ENCODE data around the gene POLE4.

The POLE4 gene

GRCh38 chr2:74953796-74954499 is 4.5 kb upstream of the POLE4 start:
- peaks cover 20% of the 10 kb centered on the region for H3K4me1 Mint-ChIP-seq
- no peak overlapping the region for H3K4me3 Mint-ChIP-seq
- peak overlapping the region; percentile 59 for H3K27ac Mint-ChIP-seq
- H3K36me3 Mint-ChIP-seq = no peaks in the 10 kb centered on the region
- peaks cover 5% of the 10 kb centered on the region for H3K9me3 Mint-ChIP-seq
- no peaks in the 10 kb centered on the region for H3K27me3 Mint-ChIP-seq

DNA sequence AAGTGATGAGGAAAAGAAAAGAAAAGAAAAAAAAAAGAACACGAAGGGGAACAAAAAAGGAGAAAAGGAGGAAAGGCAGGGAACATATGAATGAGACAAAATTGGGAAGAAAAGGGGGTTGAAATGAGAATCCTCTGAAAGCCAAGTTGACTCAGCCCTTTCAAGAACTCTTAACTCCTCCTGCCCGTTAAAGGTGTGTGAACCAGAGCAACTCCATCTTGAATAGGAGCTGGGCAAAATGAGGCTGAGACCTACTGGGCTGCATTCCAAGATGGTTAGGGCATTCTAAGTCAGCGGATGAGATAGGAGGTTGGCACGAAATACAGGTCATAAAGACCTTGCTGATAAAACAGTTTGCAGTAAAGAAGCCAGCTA is 4.0 kb upstream of the POLE4 start:
- Mint-ChIP-seq H3K27me3 (no peaks in the 10 kb centered on the region), H3K4me3 (no peak overlapping the region), H3K9me3 (peaks cover 5% of the 10 kb centered on the region), H3K4me1 (peaks cover 25% of the 10 kb centered on the region), H3K36me3 (no peaks in the 10 kb centered on the region), H3K27ac (peak overlapping the region; percentile 59)

- peaks cover 59% of the 10 kb centered on the region for H3K4me1 Mint-ChIP-seq
- peak overlapping the region; percentile 79 for H3K27ac Mint-ChIP-seq
- H3K9me3 Mint-ChIP-seq = peaks cover 5% of the 10 kb centered on the region
- no peaks in the 10 kb centered on the region for H3K27me3 Mint-ChIP-seq
- peaks cover 21% of the 10 kb centered on the region for H3K36me3 Mint-ChIP-seq
- H3K4me3 Mint-ChIP-seq = peak overlapping the region; percentile 77
Measured at GRCh38 chr2:74957886-74958273, 563 bp upstream of the POLE4 start.

- peaks cover 27% of the 10 kb centered on the region for H3K36me3 Mint-ChIP-seq
- H3K4me3 Mint-ChIP-seq = peak overlapping the region; percentile 80
- peaks cover 7% of the 10 kb centered on the region for H3K9me3 Mint-ChIP-seq
- H3K4me1 Mint-ChIP-seq = peaks cover 65% of the 10 kb centered on the region
- no peaks in the 10 kb centered on the region for H3K27me3 Mint-ChIP-seq
- H3K27ac Mint-ChIP-seq = peak overlapping the region; percentile 79
Measured at GRCh38 chr2:74959106-74959751, 786 bp downstream of the POLE4 start.

DNA sequence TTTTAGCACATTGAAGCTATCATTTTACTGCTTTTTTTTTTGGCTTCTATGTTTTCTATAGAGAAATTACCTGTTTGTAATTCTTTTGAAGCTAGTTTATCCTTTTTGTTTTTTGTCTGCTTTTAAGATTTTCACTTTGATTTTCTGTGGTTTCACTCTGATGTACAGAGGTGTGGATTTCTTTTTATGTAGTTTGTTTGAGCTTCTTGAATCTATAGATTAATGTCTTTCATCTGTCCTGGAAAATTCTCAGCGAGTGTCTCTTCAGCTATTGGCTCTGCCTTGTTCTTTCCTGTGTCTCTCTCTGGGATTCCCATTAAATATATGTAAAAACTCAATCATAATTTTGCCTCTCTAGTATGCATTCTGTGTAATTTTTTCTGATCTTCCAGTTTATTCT is 8.4 kb downstream of the POLE4 start:
- Mint-ChIP-seq H3K27me3 (no peaks in the 10 kb centered on the region), H3K4me1 (peaks cover 50% of the 10 kb centered on the region), H3K36me3 (peaks cover 56% of the 10 kb centered on the region), H3K4me3 (peak overlapping the region; percentile 26), H3K27ac (no peak overlapping the region), H3K9me3 (peaks cover 13% of the 10 kb centered on the region)

- Mint-ChIP-seq H3K27me3 (no peaks in the 10 kb centered on the region), H3K9me3 (no peaks in the 10 kb centered on the region), H3K27ac (no peak overlapping the region), H3K36me3 (peaks cover 10% of the 10 kb centered on the region), H3K4me3 (no peak overlapping the region), H3K4me1 (peaks cover 8% of the 10 kb centered on the region)
Measured at GRCh38 chr2:74975016-74975415, 16.6 kb downstream of the POLE4 start.

GRCh38 chr2:74979844-74980243 is 21.4 kb downstream of the POLE4 start:
- no peaks in the 10 kb centered on the region for H3K9me3 Mint-ChIP-seq
- H3K4me1 Mint-ChIP-seq = peaks cover 10% of the 10 kb centered on the region
- H3K27me3 Mint-ChIP-seq = no peaks in the 10 kb centered on the region
- H3K27ac Mint-ChIP-seq = no peak overlapping the region
- no peak overlapping the region for H3K4me3 Mint-ChIP-seq
- H3K36me3 Mint-ChIP-seq = peaks cover 10% of the 10 kb centered on the region

GRCh38 chr2:74982577-74982976 is 24.1 kb downstream of the POLE4 start:
- Mint-ChIP-seq H3K27ac (no peak overlapping the region), H3K9me3 (no peaks in the 10 kb centered on the region), H3K27me3 (no peaks in the 10 kb centered on the region), H3K4me1 (peaks cover 10% of the 10 kb centered on the region), H3K4me3 (no peak overlapping the region), H3K36me3 (peaks cover 20% of the 10 kb centered on the region)

DNA sequence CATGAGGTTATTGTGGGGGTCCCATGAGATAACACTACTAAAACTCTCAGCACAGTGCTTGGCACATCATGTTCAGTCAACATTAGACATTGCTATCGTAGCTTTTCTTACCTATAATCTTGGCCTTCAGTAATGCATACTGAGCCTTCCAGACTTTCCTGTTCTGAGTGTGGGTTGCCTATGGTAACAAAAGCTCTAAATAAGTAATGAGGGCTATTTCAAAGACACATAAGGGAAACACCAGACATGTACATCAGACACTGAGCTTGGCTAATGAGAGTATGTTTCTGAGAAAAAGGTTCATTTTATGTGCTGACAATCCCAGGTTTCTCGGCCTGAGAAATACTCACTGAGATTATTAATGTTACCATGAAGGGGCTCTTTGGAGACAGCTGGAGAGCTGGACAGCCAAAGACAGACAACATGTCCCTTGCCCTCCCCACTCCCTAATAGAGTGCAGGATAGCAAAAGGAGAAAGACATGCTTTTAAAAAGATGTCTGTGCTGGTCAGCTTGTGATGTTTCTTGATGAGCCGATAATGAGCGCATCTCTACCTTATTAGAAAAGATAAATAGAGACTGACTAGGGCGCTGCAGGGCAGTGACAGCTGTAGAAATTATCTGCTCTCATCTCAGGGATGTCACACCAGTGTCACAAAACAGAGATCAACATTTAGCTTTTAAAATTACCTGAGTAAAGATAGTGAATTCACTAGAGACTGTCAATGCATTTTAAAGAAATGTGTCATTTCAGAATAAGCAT is 25.4 kb downstream of the POLE4 start:
- Mint-ChIP-seq H3K9me3 (no peaks in the 10 kb centered on the region), H3K4me1 (peaks cover 10% of the 10 kb centered on the region), H3K27me3 (no peaks in the 10 kb centered on the region), H3K36me3 (peaks cover 21% of the 10 kb centered on the region), H3K27ac (no peak overlapping the region), H3K4me3 (no peak overlapping the region)

- Mint-ChIP-seq H3K27ac (no peak overlapping the region), H3K4me1 (peaks cover 2% of the 10 kb centered on the region), H3K27me3 (no peaks in the 10 kb centered on the region), H3K36me3 (peaks cover 22% of the 10 kb centered on the region), H3K4me3 (no peak overlapping the region), H3K9me3 (no peaks in the 10 kb centered on the region)
Measured at GRCh38 chr2:74984947-74985637, 26.6 kb downstream of the POLE4 start.

DNA sequence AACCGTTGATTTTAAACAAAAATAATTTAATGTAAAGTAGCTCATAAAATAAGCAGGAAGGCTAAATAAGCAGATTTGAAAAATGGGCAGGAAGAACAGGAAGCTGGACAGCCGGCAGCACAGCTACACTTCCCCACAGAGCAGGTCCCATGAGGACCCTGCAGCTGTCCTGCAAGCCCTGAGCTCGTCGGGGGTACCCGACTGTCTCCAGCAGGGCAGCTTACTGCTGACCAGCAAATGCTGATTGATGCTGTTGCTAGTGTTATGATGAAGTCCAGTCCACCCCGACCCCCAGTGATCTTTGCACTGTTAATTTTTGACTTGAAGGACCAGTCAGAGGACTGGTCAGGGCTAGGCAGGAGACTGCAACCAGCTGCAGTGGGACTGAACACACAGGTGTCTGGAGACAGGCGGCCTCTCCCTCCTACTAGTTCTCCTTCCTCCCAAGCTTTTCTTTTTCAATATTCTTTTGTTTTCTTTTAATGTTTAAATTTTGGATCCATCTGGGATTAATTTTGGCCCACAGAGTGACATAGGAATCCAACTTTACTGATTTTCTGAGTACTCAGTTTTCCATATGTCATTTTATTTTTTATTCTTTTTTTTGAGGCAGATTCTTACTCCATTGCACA is 27.7 kb downstream of the POLE4 start:
- H3K36me3 Mint-ChIP-seq = peaks cover 21% of the 10 kb centered on the region
- H3K4me3 Mint-ChIP-seq = no peak overlapping the region
- H3K27ac Mint-ChIP-seq = no peak overlapping the region
- H3K27me3 Mint-ChIP-seq = no peaks in the 10 kb centered on the region
- no peaks in the 10 kb centered on the region for H3K4me1 Mint-ChIP-seq
- no peaks in the 10 kb centered on the region for H3K9me3 Mint-ChIP-seq

GRCh38 chr2:74991977-74992376 is 33.5 kb downstream of the POLE4 start:
- Mint-ChIP-seq H3K27ac (no peak overlapping the region), H3K9me3 (no peaks in the 10 kb centered on the region), H3K4me3 (no peak overlapping the region), H3K27me3 (no peaks in the 10 kb centered on the region), H3K4me1 (no peaks in the 10 kb centered on the region), H3K36me3 (peaks cover 11% of the 10 kb centered on the region)

DNA sequence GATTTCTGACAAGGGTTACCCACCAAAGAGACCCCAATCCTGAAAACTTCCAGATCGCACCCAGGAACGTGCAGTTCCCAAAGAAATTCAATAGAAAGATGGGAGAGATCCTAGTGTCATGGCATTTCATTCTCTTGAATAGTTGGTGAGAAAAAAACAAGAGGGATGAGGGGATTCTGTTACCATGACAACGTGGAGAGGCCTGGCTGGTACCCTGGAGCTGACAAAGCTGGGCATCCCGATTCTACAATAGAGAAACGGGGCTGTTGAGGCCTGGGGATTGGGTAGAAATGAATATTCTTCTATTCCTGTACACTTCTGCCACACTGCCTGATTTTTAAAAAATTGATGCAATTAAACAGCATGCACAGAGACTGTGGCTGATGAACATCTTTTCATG is 41.0 kb downstream of the POLE4 start:
- H3K4me3 Mint-ChIP-seq = no peak overlapping the region
- H3K9me3 Mint-ChIP-seq = no peaks in the 10 kb centered on the region
- no peaks in the 10 kb centered on the region for H3K27me3 Mint-ChIP-seq
- no peak overlapping the region for H3K27ac Mint-ChIP-seq
- H3K36me3 Mint-ChIP-seq = peaks cover 17% of the 10 kb centered on the region
- H3K4me1 Mint-ChIP-seq = no peaks in the 10 kb centered on the region

DNA sequence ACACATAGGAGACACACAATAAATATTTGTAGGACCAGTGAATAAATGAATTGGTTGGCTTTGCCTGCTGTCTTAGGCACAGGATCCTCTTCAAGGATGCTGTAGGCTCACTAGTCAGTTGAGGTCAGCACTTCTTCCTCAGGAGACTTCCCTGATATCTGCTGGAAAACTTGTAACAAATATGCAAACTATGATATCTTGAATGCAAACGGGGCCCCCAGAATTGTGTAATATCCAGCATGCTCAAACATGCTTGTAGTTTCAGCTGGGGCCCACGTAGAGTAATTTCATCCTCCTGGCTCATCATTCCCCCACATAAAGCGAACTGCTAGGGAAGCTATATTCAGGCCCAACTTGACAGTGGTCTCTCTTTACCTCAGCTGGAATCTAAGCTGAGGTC is 43.6 kb downstream of the POLE4 start:
- H3K9me3 Mint-ChIP-seq = no peaks in the 10 kb centered on the region
- H3K27ac Mint-ChIP-seq = no peak overlapping the region
- H3K27me3 Mint-ChIP-seq = no peaks in the 10 kb centered on the region
- H3K36me3 Mint-ChIP-seq = peaks cover 16% of the 10 kb centered on the region
- H3K4me1 Mint-ChIP-seq = no peaks in the 10 kb centered on the region
- no peak overlapping the region for H3K4me3 Mint-ChIP-seq

GRCh38 chr2:75003276-75003675 is 44.8 kb downstream of the POLE4 start:
- H3K27me3 Mint-ChIP-seq = no peaks in the 10 kb centered on the region
- H3K27ac Mint-ChIP-seq = no peak overlapping the region
- H3K4me3 Mint-ChIP-seq = no peak overlapping the region
- no peaks in the 10 kb centered on the region for H3K9me3 Mint-ChIP-seq
- H3K4me1 Mint-ChIP-seq = no peaks in the 10 kb centered on the region
- H3K36me3 Mint-ChIP-seq = peaks cover 13% of the 10 kb centered on the region

Measured in activated naive CD4-positive, alpha-beta T cell treated with anti-CD3 and anti-CD28 coated beads, Interleukin-2, amount 50 U/mL, for 24 hours (primary cell).